ENCODE measurements around the gene TRPM3.

GRCh38 chr9:70534471-70534870, 587.0 kb downstream of the TRPM3 start:
- TF ChIP-seq CTCF (IDR thresholded peaks at IDR 0.05) (no peak), POLR2A (IDR thresholded peaks at IDR 0.05) (no peak), POLR2AphosphoS5 (IDR thresholded peaks at IDR 0.05) (no peak)
